GM18907 (cell line): Measurements from ENCODE around the gene LRRC34.

ENCODE experiments used
- ATAC-seq: cut with Tn5 transposase; IDR thresholded peaks from one replicate; pipeline ENCODE4 v1.9.1; 2021; ENCODE audit warnings: mild to moderate bottlenecking, moderate library complexity; ENCODE audit not compliant: unreplicated experiment

LRRC34 gene

GRCh38 chr3:169815590-169816150 is 3.0 kb upstream of the LRRC34 start:
- no peak for ATAC-seq

DNA sequence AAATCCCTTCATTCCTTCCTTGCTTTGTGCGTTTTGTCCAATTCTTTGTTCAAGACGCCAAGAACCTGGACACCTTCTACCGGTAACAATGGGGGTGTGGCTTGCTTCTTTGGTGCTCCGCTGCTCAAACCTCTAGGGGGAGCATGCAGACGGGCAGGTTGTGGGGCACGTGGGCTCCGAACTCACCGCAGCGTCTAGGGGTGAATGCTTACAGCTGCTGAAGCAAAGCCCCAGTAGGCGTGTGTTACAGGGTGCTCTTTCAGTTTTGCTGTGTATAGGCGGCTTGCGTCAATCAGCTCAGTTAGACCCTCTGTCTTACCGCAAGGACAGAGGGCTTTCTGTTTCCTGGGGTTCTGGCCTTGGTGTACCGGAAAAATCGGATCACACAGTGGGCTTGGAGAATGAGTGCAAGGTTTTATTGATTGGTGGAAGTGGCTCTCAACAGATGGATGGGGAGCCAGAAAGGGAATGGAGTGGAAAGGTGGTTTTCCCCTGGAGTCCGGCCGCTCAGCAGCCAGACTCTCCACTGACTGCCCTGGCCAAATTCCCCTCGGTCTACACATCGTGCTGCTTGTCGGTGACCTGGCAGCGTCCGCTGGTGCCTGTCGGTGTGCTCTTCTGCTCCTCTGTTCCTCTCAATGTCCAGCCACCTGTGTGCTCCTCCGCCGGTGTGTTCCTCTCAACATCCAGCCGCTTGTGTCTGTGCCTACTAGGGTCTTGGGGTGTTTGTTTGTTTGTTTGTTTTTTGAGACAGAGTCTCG is 1.2 kb upstream of the LRRC34 start:
- peak; percentile 91 for ATAC-seq

- ATAC-seq = no peak
Measured at GRCh38 chr3:169813278-169813677, 574 bp upstream of the LRRC34 start.

DNA sequence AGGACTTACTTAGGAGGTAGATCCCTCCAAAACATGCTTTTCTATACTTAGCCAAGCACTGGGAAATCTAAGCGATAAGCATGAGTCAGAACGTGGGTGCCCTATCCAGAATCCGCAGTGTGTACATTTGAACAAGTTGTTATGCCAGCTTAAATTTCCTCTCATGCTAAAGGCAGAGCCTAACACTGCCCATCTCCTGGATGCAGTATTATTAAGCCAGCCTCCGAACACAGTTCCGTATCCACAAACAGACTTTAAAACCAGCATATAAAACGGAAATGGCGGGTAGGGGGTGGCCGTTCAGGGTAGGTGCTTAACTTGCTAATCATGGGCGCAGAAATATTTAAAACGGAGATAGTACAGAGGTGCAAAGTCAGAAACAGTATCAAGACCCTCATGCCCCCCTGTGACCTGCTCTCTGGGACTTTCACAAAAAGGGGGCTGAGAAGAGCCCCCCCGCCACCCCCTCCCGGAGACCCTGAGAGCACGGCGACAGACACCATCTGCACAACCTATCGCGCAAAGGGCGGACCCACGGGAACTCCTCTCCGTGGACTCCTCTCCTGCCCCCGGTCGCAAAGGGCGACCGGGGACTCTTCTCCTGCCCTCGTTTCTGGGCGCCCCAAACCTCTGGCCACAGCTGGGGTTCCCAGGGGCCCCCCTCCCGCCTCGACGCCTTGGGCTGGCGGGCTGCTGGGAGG is 923 bp downstream of the LRRC34 start:
- peak; percentile 9 for ATAC-seq

- no peak for ATAC-seq
Measured at GRCh38 chr3:169809230-169809795, 3.4 kb downstream of the LRRC34 start.

GRCh38 chr3:169804681-169805080 is 8.0 kb downstream of the LRRC34 start:
- no peak for ATAC-seq

GRCh38 chr3:169792359-169792758 is 20.3 kb downstream of the LRRC34 start:
- ATAC-seq = no peak

DNA sequence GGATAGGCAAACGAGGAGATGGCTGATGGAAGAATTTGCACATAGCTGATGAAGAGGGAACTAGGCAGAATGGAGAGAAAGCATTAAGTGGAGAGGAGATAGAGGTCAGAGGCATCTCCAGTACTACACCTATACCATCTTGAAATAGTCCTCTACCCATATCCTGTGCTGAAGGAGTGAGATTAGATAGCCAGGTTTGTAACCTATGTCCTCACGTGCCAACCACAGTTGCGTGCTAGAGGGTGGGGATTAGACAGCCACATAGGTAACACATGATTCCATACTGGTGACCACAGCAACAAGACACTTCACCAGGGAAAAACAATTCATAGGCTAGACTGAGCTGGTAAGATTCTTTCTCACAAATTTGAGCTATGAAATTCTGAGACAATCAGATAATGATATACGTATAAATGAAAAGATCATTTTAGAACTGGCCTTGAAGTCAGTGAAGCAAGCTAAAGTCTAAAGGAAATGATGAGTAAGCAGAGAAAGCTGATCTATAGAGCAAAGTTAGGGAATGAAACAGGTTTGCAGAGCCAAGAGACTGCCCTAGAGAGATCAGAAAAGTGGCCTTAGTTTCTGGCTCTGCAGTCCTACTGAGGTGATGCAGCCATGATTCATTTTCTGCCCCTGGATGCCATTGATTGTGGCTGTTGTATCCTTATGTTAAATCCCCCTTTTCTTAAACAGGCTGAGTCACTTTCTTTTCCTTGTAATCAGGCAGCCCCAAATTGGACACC is 21.8 kb downstream of the LRRC34 start:
- no peak for ATAC-seq

GRCh38 chr3:169790219-169790618 is 22.5 kb downstream of the LRRC34 start:
- ATAC-seq = no peak

GRCh38 chr3:169787791-169788190 is 24.9 kb downstream of the LRRC34 start:
- ATAC-seq = no peak

DNA sequence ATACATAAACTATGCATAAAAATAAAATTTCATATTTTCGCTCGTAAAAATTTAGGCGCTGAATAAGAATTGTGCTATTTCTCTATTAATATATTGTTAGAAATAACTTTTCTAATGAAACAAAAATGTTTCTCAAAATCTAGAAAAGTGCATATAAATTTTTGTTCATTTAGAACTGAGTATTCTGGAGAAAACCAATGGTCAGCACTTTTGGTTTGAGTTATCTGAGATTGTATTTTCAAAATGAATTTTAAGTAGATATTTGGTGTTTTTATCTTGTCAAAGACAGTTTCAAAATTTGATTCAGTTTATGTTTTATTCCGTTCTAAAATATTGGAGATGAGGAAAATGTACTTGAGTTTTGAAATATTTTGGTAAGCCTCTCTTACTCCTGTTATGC is 25.6 kb downstream of the LRRC34 start:
- ATAC-seq = no peak

- no peak for ATAC-seq
Measured at GRCh38 chr3:169781209-169781855, 31.4 kb downstream of the LRRC34 start.

GRCh38 chr3:169780742-169781141 is 32.0 kb downstream of the LRRC34 start:
- no peak for ATAC-seq

DNA sequence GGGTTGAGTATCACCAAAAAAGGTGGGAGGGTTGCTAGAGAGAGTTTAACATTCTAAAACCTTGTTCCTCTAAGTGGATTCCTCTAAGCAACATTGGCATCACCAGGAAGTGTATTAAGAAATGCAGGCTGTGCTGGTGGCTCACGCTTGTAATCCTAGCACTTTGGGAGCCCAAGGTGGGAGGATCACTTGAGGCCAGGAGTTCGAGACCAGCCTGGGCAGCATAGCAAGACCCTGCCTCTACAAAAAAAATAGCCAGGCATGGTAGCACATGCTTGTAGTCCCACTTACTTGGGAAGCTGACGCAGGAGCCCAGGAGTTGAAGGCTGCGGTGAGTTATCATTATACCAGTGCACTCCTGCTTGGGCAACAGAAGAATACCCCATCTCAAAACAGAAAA is 34.9 kb downstream of the LRRC34 start:
- ATAC-seq = no peak

- ATAC-seq = no peak
Measured at GRCh38 chr3:169774186-169774585, 38.5 kb downstream of the LRRC34 start.

DNA sequence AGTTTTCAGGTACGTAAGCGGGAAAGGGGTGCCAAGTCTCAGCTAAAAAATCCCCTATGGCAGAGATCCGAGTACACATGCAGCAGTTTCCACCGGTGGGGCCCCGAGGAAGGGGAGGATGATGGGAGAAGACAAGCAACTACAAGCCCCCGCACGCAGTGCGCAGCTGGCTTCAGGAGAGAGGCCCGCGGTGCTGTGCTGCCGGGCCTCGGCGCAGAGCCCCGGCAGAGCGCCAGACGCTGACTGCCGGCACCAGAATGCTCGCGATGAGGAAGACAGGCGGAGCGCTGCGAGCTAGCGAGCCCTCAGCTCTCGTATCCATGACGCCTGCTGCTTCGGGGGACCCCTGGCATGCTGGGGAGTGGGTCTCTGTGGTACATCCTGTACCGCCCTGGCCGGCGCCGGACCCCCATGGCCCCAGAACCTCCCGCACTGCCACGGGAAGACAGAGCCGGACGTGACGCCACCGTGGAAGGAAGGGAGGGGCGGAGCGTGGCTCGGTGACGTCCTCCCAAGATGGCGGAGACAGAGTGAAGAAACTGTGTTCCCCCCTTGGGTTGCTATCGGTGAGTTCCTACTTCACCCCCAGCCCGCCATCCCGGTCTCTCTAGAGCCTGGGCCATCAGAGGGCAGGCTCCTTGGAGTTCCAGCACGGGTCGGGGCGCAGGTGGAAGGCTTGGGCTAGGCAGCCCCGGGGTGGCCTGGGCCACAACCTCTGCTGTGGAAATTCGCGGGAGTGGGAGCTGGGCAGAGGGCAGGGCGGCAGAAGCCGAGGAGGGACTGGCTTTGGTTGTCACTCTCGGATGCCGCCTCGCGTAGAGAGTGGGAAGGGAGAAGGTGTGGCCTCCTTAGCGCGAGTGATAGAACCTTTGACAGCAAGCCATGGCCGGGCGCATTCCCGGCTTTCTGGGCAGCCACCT is 39.5 kb downstream of the LRRC34 start, which contains the start of gene MYNN:
MYNN (plus strand) TSS at position 500 of the 920 bp plus-strand sequence. CDS start 900 bp downstream, outside the sequence.
- peak; percentile 85 for ATAC-seq

DNA sequence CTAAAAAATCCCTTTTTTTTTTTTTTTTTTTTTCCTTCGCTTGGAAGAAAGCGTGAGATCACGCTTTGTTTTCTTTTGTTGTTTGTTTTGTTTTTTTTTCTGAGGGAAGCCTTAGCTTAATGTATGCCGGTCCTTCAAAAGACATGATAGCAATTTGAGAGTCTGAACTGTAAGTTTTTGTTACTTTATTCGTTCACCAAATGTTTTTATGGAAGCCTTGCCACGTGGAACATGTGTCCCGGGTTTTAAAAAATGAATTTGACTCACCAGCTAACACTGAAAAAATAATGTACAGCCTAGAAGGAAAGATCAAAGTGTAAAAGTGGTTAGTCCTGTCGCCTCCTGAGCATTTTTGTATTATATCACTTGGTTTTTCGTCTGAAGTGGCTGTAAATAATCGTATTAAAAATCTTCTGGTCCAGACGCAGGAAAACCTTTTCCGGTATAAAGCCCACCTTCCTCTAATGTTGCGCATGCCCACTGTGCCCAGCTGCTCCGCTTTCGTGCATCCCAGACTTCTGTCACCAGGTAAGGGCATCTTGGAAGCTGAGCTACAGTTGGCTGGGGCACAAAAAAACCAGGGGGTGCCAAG is 40.3 kb downstream of the LRRC34 start:
- peak; percentile 27 for ATAC-seq

DNA sequence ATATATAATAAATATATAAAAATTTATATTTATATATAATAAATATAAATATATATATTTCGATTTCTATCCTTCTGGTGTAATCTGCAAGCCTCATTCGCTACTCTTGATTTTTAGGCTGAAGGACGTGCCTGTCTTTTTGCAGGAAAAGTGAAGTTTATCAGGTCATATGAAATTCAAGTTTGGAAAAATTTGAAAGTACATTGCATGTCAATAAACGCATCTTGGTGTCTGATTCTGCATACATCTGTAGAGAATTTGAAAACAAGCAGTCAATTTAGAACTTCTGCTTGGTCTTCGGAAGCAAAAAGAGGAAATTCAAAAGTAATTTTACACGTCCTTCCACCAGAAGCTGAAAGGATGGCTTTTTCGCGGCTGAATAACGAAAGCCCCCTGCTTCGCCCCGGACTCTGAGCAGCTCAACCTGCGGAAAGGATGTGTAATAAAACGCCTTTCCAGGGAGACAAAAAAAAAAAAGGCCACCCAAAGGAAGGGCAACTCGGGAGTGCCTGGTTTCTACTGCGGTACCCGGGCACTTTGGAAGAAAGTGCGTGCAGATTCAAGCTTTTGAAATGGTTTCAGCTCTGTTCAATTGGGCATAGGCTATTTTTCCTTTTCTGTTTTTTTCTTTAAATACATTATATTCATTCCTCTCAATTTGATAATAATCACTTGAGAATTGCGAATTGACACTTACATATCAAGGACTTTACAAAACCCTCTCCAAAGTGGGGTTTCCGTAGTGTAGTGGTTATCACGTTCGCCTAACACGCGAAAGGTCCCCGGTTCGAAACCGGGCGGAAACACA is 41.0 kb downstream of the LRRC34 start:
- ATAC-seq = peak; percentile 24
